Measurements from ENCODE around the gene EVC2. TPM values are rescaled to one million over a fixed set of nuclear protein-coding genes. Genes with fewer than 3 reads are reported as not detected.

EVC2 gene
- total and polyA plus RNA-seq, 2 of the 13 experiments (the other 11 are each of a cell fraction or from before 2014, with no cell fraction given), result not detected

- TF ChIP-seq USF2 (IDR thresholded peaks at IDR 0.05; ENCODE audit: low read depth, low read length) (no peak), USF2 (CRISPR knock-in tag; IDR thresholded peaks at IDR 0.05; ENCODE audit: borderline replicate concordance) (no peak), ZSCAN25 (CRISPR knock-in tag; IDR thresholded peaks at IDR 0.05) (no peak), HNRNPK (IDR thresholded peaks at IDR 0.05; ENCODE audit: low read depth, low read length, poor library complexity, severe bottlenecking) (no peak), ARID5B (CRISPR knock-in tag; IDR thresholded peaks at IDR 0.05) (no peak), PRDM10 (CRISPR knock-in tag; IDR thresholded peaks at IDR 0.05; ENCODE audit: low read depth) (no peak), IKZF1 (IDR thresholded peaks at IDR 0.05) (no peak), ZBTB49 (CRISPR knock-in tag; IDR thresholded peaks at IDR 0.05; ENCODE audit: borderline replicate concordance) (no peak), NCOR1 (IDR thresholded peaks at IDR 0.05; ENCODE audit: borderline replicate concordance, low read length) (no peak), DMAP1 (CRISPR knock-in tag; IDR thresholded peaks at IDR 0.05) (no peak), NPAS2 (CRISPR knock-in tag; IDR thresholded peaks at IDR 0.05; ENCODE audit: borderline replicate concordance) (no peak), HNF1B (CRISPR knock-in tag; IDR thresholded peaks at IDR 0.05) (0 out of 2 replicates have a peak, but pooled peaks have one; percentile 10), PHF21A (CRISPR knock-in tag; IDR thresholded peaks at IDR 0.05) (peak; percentile 52; the same call in 1 of the 2 replicates), ZNF572 (CRISPR knock-in tag; IDR thresholded peaks at IDR 0.05) (0 out of 2 replicates have a peak, but pooled peaks have one; percentile 63)
Measured at GRCh38 chr4:5710065-5710960, 2.0 kb upstream of the EVC2 start (continued).
